Tibial nerve (tissue), 3 donors: ENCODE data around the gene FOXE3.

ENCODE experiments used
- CTCF ChIP-seq, 5 experiments: fragments of 200-600 bp in 3 of 5; fragments of 450-650 bp in 2 of 5; sonication (generic) in 3 of 5; IDR thresholded peaks; one replicate each; pipeline ENCODE4 v1.5.1; 2016 to 2019; ENCODE audit warnings: antibody characterized with exemption in 5 of 5, mild to moderate bottlenecking in 3 of 5, moderate library complexity in 2 of 5
- POLR2A ChIP-seq, 2 donors: fragments of 450-650 bp; IDR thresholded peaks; one replicate each; pipeline ENCODE4 v1.6.1; 2017; ENCODE audit warnings: antibody characterized with exemption in 2 of 2, mild to moderate bottlenecking in 2 of 2, moderate library complexity in 2 of 2

GRCh38 chr1:47412437-47412836, 3.6 kb upstream of the FOXE3 start:
- no peak for TF ChIP-seq CTCF (IDR thresholded peaks at IDR 0.05)
- TF ChIP-seq POLR2A (IDR thresholded peaks at IDR 0.05), result no peak
